Measurements from ENCODE around the gene PTPN12.
"Not testable (repeated sequence)": the region's sequence is repeated elsewhere in the genome, so short reads cannot be mapped to it uniquely, and the experiment has no call there.

PTPN12 gene

GRCh38 chr7:77537136-77537777, at the start of gene PTPN12:
TSS of gene PTPN12 (plus strand) at chr7:77537295. CDS start at chr7:77537547, 252 bp downstream.
- Histone ChIP-seq H3K27ac (peak within 1 kb of the TSS; percentile 83 to 99 (median 96)), H3K4me3 (peak within 1 kb of the TSS; percentile 91 to 100 (median 94)), H3K36me3 (peaks cover 0 to 12% (median 5%) of the 10 kb centered on the region in 11 experiments; a peak in 9 of 22 replicates), H3K9ac (peak within 1 kb of the TSS; percentile 91 to 99 (median 97)), H3K4me1 (peaks cover 23 to 38% (median 33%) of the 10 kb centered on the region in 10 experiments), H4K20me1 (peaks cover 27 to 37% (median 32%) of the 10 kb centered on the region in 11 experiments), H3K9me3 (replicated peaks in 1 of 11) (peaks cover 0 to 16% (median 10%) of the 10 kb centered on the region in 11 experiments; a peak in 10 of 22 replicates), H3K27me3 (no peaks in the 10 kb centered on the region), H3K4me2 (peak within 1 kb of the TSS; percentile 87 to 98 (median 94))
- no peak for TF ChIP-seq Cebpa-rat (IDR thresholded peaks at IDR 0.05)

GRCh38 chr7:77488986-77489385, 48.1 kb upstream of the PTPN12 start:
- no peaks in the 10 kb centered on the region for H3K27me3 ChIP-seq
- TF ChIP-seq Cebpa-rat (IDR thresholded peaks at IDR 0.05) = no peak
- no peaks in the 10 kb centered on the region for H3K4me1 ChIP-seq

GRCh38 chr7:77497079-77497478, 40.0 kb upstream of the PTPN12 start:
- Histone ChIP-seq H3K4me1 (peaks cover 5 to 22% (median 12%) of the 10 kb centered on the region in 10 experiments; a peak in 17 of 20 replicates), H3K27ac (no peak overlapping the region), H3K27me3 (no peaks in the 10 kb centered on the region), H3K4me2 (no peak overlapping the region), H3K9ac (no peak overlapping the region), H3K36me3 (peaks cover 0 to 9% (median 0%) of the 10 kb centered on the region in 11 experiments; a peak in 2 of 22 replicates), H3K9me3 (replicated peaks in 1 of 11) (peaks cover 20 to 31% (median 26%) of the 10 kb centered on the region in 11 experiments), H3K4me3 (no peak overlapping the region), H4K20me1 (no peaks in the 10 kb centered on the region)
- no peak for TF ChIP-seq Cebpa-rat (IDR thresholded peaks at IDR 0.05)

More at GRCh38 chr7:77488986-77489385, 48.1 kb upstream of the PTPN12 start:
- peaks cover 6 to 15% (median 12%) of the 10 kb centered on the region in 11 experiments for H3K9me3 ChIP-seq (replicated peaks in 1 of 11)
- H4K20me1 ChIP-seq = no peaks in the 10 kb centered on the region
- peaks cover 0 to 3% (median 0%) of the 10 kb centered on the region in 11 experiments; a peak in 2 of 22 replicates for H3K36me3 ChIP-seq
- H3K4me2 ChIP-seq = no peak overlapping the region
- H3K4me3 ChIP-seq = no peak overlapping the region
- H3K27ac ChIP-seq = no peak overlapping the region
- H3K9ac ChIP-seq = no peak overlapping the region

DNA sequence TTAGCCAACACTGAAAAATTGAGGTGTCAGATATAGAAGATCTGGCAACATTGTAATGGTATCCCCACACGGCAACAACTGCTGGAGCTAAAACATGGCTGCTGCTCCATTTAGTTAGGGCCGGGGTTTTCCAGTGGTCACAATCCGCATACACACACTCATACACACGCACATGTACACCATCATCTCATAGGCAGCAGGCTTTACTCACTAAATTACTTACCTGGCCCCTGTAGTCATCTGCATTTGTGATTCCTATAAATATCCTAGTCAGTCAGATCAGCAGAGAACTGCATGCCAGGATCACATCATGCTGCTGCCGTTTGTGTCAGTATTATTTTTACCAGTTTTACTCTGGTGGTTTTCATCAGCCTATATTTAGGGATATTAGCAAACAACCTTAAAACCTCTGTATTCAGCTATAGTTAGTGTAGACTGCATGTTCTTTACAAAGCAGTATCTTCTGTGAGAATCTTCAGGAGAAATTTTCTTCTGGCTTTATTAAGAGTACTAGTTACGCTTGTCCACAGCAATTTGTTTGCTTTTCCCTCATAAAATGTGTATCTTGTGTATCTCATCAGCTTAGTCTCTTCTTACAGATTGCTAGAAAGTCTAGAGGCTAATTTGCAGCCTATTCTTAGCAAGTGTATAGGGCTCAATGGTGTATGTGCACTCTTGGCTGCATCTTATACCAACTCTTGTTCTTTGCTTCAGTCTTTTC, 38.3 kb upstream of the PTPN12 start:
- H3K4me3 ChIP-seq = no peak overlapping the region
- H3K36me3 ChIP-seq = peaks cover 0 to 9% (median 0%) of the 10 kb centered on the region in 11 experiments; a peak in 2 of 22 replicates
- TF ChIP-seq Cebpa-rat (IDR thresholded peaks at IDR 0.05) = no peak
- H3K4me2 ChIP-seq = 0 out of 22 replicates have a peak overlapping the region, but pooled peaks of 1 of the 11 experiments have one; percentile 7
- peaks cover 14 to 21% (median 17%) of the 10 kb centered on the region in 11 experiments for H3K9me3 ChIP-seq (replicated peaks in 1 of 11)
- H4K20me1 ChIP-seq = no peaks in the 10 kb centered on the region
- H3K9ac ChIP-seq = no peak overlapping the region
- H3K27me3 ChIP-seq = no peaks in the 10 kb centered on the region
- H3K27ac ChIP-seq = no peak overlapping the region
- peaks cover 5 to 23% (median 12%) of the 10 kb centered on the region in 10 experiments; a peak in 17 of 20 replicates for H3K4me1 ChIP-seq

DNA sequence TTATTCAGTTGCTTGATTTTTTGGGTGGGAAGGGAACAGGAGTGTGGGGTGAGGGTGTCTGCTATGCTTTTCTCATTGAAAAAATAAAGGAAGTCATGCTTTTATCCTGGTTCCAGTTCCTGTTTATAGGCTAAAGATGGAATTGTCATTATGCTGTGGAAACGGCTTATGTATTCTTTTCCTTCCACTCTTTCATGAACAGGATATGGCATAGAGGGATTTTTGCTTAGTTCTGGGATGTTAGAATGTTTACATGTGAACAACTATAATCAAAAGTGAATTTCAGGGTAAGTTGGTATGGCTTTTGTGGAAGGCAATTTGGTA, 35.9 kb upstream of the PTPN12 start:
- no peak overlapping the region for H3K4me3 ChIP-seq
- TF ChIP-seq Cebpa-rat (IDR thresholded peaks at IDR 0.05) = no peak
- H3K4me2 ChIP-seq = peak overlapping the region in 10 of 11 experiments; percentile 13 to 69 (median 48); a peak in 16 of 22 replicates
- H3K4me1 ChIP-seq = peaks cover 5 to 28% (median 12%) of the 10 kb centered on the region in 10 experiments; a peak in 17 of 20 replicates
- peak overlapping the region in 2 of 11 experiments; percentile 1 to 41; a peak in 2 of 22 replicates for H3K9ac ChIP-seq
- no peaks in the 10 kb centered on the region for H3K27me3 ChIP-seq
- H3K27ac ChIP-seq = peak overlapping the region in 7 of 11 experiments; percentile 3 to 72 (median 47); a peak in 13 of 22 replicates
- H3K9me3 ChIP-seq (replicated peaks in 1 of 11) = 0 out of 22 replicates have a peak, but pooled peaks cover 0 to 4% (median 0%) of the 10 kb centered on the region in 11 experiments
- no peaks in the 10 kb centered on the region for H3K36me3 ChIP-seq
- H4K20me1 ChIP-seq = no peaks in the 10 kb centered on the region

DNA sequence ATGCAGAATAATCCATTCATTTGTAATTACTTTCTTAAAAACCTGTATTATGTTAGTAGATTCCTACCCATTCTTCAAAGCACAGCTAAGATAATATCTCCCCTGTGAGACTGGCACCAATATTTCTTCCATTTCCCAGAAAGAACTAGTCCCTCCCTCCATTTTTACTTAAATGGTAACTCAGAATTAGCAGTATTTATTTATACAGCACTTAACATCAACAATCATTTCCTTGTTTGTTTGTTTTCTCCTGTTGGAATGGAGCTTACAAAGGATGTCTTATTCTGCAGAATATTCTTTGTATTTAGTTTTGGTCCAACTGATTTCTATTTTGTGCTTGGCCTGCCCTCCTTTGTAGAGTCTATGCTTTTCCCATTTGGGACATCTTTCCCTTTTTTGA, 32.1 kb upstream of the PTPN12 start:
- no peaks in the 10 kb centered on the region for H3K36me3 ChIP-seq
- TF ChIP-seq Cebpa-rat (IDR thresholded peaks at IDR 0.05) = no peak
- H4K20me1 ChIP-seq = no peaks in the 10 kb centered on the region
- H3K9me3 ChIP-seq (replicated peaks in 1 of 11) = peaks cover 2 to 22% (median 11%) of the 10 kb centered on the region in 11 experiments; a peak in 12 of 22 replicates
- H3K4me2 ChIP-seq = no peak overlapping the region
- no peak overlapping the region for H3K9ac ChIP-seq
- peaks cover 5 to 22% (median 12%) of the 10 kb centered on the region in 10 experiments; a peak in 17 of 20 replicates for H3K4me1 ChIP-seq
- no peaks in the 10 kb centered on the region for H3K27me3 ChIP-seq
- H3K27ac ChIP-seq = no peak overlapping the region
- no peak overlapping the region for H3K4me3 ChIP-seq

- no peaks in the 10 kb centered on the region for H3K27me3 ChIP-seq
- H3K9me3 ChIP-seq (replicated peaks in 1 of 11) = peaks cover 2 to 19% (median 11%) of the 10 kb centered on the region in 11 experiments; a peak in 14 of 22 replicates
- H4K20me1 ChIP-seq = no peaks in the 10 kb centered on the region
- H3K4me1 ChIP-seq = peaks cover 0 to 7% (median 0%) of the 10 kb centered on the region in 10 experiments; a peak in 1 of 20 replicates
- H3K9ac ChIP-seq = no peak overlapping the region
- no peaks in the 10 kb centered on the region for H3K36me3 ChIP-seq
- no peak overlapping the region for H3K27ac ChIP-seq
- no peak overlapping the region for H3K4me2 ChIP-seq
- no peak for TF ChIP-seq Cebpa-rat (IDR thresholded peaks at IDR 0.05)
- no peak overlapping the region for H3K4me3 ChIP-seq
Observed at GRCh38 chr7:77506899-77507298, 30.2 kb upstream of the PTPN12 start.

- not testable (repeated sequence) for H3K27ac ChIP-seq, H3K4me3 ChIP-seq, H3K36me3 ChIP-seq, H3K4me2 ChIP-seq, H4K20me1 ChIP-seq, H3K9ac ChIP-seq, H3K4me1 ChIP-seq, H3K27me3 ChIP-seq
- peaks cover 0 to 16% (median 4%) of the 10 kb centered on the region in 11 experiments; a peak in 17 of 22 replicates for H3K9me3 ChIP-seq (replicated peaks in 1 of 11)
Observed at GRCh38 chr7:77513002-77513670, 24.0 kb upstream of the PTPN12 start.
